ENCODE data around the gene AUTS2.
"Not testable (repeated sequence)": the region's sequence is repeated elsewhere in the genome, so short reads cannot be mapped to it uniquely, and the experiment has no call there.

The AUTS2 gene

DNA sequence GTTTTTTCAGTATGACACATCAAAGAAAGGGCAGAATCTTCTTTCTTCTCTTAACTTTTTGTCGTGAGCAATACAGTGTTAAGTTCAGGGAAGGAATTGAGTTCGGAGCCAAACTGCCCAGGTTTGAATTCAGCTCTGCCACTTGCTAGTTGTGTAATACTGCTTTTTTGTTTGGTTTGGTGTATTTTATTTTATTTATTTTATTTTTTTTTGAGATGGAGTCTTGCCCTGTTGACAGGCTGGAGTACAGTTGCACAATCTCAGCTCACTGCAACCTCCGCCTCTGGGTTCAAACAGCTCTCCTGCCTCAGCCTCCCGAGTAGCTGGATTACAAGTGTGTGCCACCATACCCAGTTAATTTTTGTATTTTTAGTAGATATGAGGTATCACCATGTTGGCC is 993.9 kb downstream of the AUTS2 start:
- TF ChIP-seq CTCF (IDR thresholded peaks at IDR 0.05; ENCODE audit: low read depth, low read length), result no peak
- DNase-seq (ENCODE audit: low read depth in 2 of 2), result no peak
- no peak overlapping the region for H3K4me3 ChIP-seq (replicated peaks in 1 of 2; ENCODE audit: low read depth in 2 of 2, low read length in 2 of 2)

DNA sequence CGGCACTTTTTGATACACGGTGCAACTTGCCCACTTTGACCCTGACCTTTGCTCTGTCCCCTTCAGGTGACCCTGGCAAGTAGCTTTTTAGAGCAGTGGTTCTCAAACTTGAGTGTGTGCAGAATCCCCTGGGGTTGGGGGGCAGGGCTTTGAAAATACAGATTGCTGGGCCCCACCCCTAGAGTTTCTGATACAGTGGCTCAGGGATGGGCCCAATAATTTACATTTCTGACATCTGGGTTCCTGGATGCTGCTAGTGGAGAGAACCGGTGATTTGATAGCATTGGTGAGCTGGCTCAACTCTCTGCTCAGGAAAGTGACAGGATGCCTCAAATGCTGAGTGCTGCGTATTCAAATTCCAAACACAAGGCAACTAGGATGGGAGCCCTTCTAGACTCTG is 995.9 kb downstream of the AUTS2 start:
- no peak for DNase-seq (ENCODE audit: low read depth in 2 of 2)
- no peak overlapping the region for H3K4me3 ChIP-seq (replicated peaks in 1 of 2; ENCODE audit: low read depth in 2 of 2, low read length in 2 of 2)
- TF ChIP-seq CTCF (IDR thresholded peaks at IDR 0.05; ENCODE audit: low read depth, low read length), result no peak

- not testable (repeated sequence) for H3K4me3 ChIP-seq (replicated peaks in 1 of 2; ENCODE audit: low read depth in 2 of 2, low read length in 2 of 2); DNase-seq (ENCODE audit: low read depth in 2 of 2)
Observed at GRCh38 chr7:70594885-70595284, 996.6 kb downstream of the AUTS2 start.

GRCh38 chr7:70595370-70595754 is 997.1 kb downstream of the AUTS2 start:
- no peak for DNase-seq (ENCODE audit: low read depth in 2 of 2)
- no peak overlapping the region for H3K4me3 ChIP-seq (replicated peaks in 1 of 2; ENCODE audit: low read depth in 2 of 2, low read length in 2 of 2)
- TF ChIP-seq CTCF (IDR thresholded peaks at IDR 0.05; ENCODE audit: low read depth, low read length), result no peak

DNA sequence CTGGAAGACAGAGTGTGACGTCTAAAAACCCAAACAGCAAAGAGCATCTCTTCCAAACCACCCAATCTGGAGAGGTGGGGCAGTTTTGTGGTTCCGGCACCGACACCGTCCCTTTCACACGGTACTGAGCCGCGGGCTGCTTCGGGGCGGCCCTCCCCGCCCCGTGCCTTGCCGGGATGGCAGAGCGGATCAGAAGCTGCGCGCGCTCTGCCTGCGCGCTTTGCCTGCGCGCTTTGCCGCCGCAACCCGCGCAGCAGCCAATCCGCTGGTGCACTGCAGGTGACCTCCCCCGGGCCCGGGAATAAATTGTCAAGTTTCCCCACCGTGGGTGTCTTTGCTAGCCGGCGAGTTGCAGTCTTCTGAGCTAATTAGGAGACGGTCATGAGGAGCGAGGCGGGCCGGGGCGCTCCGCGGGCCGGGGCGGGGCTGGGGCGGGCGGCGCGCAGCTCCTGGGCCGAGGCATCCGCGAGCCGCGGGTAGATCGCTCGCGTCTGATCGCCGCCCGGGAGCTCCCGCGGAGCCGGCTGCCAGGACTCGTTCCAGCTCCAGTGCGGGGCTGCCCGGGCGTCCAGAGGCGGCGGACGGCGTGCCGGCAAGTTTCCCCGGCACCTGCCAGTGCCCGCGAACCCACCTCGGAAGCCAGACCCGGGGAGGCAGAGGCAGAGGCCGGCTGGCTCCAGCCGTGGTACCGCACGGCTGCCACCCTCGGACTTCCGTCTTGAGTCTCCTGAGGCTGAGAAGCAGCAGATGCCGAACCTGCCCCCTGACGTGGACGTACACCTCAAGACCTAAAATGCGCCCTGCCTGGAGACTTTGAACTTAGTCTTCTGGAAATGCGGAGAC is 997.7 kb downstream of the AUTS2 start:
- no peak for TF ChIP-seq CTCF (IDR thresholded peaks at IDR 0.05; ENCODE audit: low read depth, low read length)
- H3K4me3 ChIP-seq (replicated peaks in 1 of 2; ENCODE audit: low read depth in 2 of 2, low read length in 2 of 2), result no peak overlapping the region
- no peak for DNase-seq (ENCODE audit: low read depth in 2 of 2)

GRCh38 chr7:70596598-70596913 is 998.3 kb downstream of the AUTS2 start:
- no peak for TF ChIP-seq CTCF (IDR thresholded peaks at IDR 0.05; ENCODE audit: low read depth, low read length)
- no peak for DNase-seq (ENCODE audit: low read depth in 2 of 2)
- no peak overlapping the region for H3K4me3 ChIP-seq (replicated peaks in 1 of 2; ENCODE audit: low read depth in 2 of 2, low read length in 2 of 2)

- DNase-seq (ENCODE audit: low read depth in 2 of 2), result no peak
- H3K4me3 ChIP-seq (replicated peaks in 1 of 2; ENCODE audit: low read depth in 2 of 2, low read length in 2 of 2), result no peak overlapping the region
- no peak for TF ChIP-seq CTCF (IDR thresholded peaks at IDR 0.05; ENCODE audit: low read depth, low read length)
Observed at GRCh38 chr7:70597066-70597465, 998.8 kb downstream of the AUTS2 start.
